Urothelium cell line (cell line): Measurements from ENCODE around the gene CDK16.
A peak's percentile ranks its signal among the peaks of the same experiment; 100 is the strongest.

Experiments used
- DNase-seq: peaks from one replicate; pipeline ENCODE4 v3.0.0; 2011; ENCODE audit warnings: low spot score, mixed read lengths
- FAIRE-seq: peaks from 2 replicates; lab custom pipeline; 2011; peaks lifted over from hg19 to GRCh38; lab: Jason Lieb, UNC

The CDK16 gene

DNA sequence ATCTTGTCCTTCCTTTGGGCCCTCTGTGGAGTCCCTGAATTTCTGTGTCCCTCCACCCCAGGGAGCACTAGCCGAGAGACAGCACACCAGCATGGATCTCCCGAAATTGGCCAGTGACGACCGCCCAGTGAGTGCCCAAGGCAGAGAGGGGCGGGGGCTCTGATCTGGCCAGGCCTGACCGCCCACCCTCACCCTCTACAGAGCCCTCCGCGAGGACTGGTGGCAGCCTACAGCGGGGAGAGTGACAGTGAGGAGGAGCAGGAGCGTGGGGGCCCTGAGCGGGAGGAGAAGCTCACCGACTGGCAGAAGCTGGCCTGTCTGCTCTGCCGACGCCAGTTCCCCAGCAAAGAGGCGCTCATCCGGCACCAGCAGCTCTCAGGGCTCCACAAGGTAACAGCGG, 33.2 kb upstream of the CDK16 start:
- DNase-seq (no peak), FAIRE-seq (no peak)

DNA sequence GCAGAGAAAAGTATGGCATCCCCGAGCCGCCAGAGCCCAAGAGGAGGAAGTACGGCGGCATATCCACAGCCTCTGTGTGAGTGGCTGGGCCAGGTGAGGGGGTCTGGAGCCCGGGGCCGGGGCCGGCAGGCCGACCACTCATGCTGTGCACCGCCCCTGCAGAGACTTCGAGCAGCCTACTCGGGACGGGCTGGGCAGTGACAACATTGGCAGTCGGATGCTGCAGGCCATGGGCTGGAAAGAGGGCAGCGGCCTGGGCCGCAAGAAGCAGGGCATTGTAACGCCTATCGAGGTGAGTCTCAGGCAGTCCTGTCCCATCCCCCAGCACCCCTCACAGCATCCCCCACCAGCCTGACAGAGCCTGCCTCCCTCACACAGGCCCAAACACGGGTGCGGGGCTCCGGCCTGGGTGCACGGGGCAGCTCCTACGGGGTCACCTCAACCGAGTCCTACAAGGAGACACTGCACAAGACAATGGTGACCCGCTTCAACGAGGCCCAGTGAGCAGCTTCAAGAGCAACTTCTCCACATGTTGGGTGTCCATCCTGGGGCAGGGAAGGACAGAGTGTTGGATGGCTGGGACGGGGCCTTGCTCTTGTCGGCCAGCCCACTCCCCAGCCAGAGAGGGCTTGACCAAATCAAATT, 32.3 kb upstream of the CDK16 start:
- FAIRE-seq (no peak), DNase-seq (no peak)

DNA sequence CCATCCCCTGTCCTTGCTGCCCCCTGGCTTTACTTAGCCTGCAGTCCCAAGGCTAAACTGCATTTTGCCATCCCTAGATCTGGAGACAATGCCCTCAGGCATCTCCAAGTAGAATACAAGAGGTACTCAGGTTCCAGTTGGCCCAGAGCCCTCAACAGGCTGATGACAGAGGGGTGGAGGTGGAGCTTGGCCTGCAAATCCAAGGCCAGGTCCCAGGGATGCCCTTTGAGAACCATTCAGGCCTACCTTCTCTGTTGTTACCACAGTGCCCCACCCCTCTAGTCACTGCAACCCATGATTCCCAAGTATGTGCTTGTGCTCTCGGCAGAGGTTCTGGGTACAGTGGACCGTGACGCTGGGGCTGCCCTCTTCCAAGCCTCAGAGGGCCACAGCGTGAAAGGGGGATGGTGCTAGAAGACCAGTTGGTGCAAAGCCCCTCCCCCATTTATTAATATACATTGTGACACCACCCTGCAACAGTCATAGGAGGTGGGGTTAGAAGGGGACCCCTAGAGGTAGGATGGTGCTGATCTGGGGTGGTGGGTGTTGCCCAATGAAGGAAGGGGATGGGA, 31.3 kb upstream of the CDK16 start:
- no peak for DNase-seq
- FAIRE-seq, result no peak

DNA sequence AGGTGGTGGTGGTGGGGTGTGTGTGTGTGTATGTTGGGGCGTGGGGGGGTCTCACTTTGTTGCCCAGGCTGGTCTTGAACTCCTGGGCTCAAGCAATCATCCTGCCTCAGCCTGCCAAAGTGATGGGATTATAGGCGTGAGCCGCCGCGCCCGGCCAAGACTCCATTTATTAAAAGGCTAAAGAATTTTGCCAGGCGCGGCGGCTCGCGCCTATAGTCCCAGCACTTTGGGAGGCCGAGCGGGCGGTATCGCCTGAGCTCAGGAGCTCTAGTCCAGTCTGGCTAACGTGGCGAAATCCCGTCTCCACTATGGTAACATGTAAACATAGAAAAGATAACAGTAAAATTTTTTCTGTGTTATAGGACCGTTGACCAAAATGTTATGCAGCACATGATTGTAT, 28.6 kb upstream of the CDK16 start:
- FAIRE-seq (no peak), DNase-seq (no peak)

DNA sequence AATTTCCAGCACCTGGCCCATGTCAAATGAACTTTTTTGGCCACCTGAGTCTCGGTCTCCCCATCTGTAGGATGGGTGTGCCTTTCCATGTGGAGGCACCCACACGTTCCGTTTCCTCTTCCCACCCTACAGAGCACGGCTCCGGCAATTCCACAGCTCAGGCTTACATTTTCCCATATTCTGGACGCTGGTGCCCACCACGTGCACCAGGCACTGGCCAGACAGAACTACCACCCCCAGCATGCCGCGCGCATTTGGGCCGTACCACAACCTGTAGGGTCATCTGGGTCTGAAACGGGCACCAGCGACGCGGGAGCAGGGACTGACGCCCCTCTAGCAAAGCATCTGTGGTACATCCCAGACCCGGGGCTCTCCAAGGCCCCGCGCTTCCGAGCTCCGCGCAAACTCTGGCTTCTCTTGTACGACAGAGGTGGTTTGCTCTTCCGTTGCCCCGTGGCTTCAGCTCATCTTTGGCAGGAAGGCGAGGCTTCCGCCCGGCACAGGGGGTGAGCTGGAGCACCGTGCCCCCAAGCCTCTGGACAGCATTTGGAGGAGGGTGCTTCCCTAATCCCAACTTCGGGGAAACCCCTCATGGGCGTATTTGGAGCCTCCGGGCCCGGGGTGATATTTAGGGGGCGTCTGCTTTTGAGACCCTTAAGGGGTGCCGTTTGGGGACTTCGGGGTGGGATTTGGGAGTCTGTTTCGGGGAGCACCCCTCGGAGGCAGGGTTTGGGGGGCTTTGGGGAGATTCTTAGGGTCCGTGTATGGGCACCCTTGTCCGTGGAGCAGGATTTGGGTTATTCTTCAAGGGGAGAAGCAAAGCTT, 27.8 kb upstream of the CDK16 start:
- FAIRE-seq, result peak; percentile 46
- peak; percentile 92 for DNase-seq

DNA sequence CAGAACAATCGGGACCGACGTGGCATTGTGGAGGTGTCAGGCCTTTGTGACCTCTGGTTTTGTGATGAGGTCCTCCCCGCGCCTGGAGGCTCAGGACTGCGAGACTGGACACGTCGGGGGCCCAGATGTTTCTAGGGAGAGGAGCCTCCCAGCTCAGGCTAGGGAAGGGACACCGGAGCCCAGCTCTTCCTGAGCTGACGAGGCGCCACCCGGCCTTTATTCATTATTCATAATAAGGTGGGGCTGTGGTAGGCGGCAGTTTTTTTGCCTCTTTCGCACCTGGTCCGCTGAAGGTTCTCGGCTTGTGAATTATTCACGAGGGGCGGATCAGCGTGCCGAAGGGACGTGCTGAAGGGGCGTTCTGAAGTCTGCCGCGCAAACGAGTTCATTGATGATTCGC, 27.1 kb upstream of the CDK16 start:
- DNase-seq, result peak; percentile 19
- no peak for FAIRE-seq

DNA sequence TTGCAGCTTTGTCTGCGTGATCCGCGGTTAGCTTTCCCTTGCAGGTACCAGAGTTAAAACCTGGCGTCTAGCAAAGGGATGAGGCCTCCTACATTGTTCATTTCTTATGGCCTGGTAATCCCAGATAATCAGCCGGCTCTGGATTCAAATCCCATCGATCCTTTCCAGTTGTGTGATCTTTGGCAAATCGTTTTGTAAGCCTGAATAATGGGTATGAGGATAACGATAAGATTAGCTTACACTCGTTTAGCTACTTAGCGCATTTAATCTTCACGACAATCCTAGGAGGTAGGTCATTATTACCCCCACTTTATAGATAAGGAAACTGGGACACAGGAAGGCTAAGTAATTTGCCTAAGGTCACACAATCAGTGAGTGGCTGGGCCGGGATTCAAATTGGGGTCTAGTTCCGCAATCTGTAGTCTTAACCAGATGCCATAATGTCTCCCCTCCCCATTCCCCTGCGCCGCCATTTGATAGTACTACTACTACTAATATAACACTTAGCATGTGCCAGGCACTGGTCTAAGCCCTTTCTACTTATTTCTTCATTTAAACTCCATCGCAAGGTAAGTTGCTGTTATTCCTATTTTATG, 26.6 kb upstream of the CDK16 start:
- FAIRE-seq (no peak), DNase-seq (no peak)

DNA sequence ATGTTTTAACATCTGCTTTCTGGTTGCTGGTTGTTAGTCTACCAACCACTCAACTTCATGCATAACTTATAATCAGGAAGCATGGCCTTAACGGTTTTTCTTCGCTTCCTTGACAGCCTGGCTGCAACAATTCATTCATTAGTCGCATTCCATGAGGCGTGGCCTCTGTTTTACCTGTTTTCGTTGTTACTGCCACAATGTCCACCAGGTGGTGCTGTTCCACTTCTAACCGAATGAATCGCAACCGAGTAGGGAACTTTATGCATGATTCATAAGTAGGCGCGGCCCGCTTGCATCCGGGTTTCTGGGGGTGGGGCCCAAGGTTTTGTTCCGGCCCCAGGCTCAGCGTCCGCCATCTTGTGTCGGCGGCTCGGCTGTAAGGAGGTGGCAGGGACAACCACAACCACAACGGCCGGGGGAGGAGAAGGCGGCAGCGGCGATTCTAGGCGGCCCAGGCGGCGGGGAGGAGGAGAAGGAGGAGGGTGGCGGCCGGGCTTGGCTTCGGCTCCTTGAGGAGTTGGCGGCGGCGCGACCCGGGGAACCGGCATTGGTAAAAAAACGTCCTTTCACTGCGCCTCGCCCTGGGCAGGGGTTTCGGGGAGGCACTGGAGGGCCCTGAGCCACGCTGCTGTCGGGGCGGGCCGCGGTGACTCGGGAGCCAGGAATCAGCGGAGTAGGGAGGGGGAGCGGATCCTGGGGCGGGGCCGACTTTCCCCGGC, 24.8 kb upstream of the CDK16 start, which contains the start of gene UBA1:
TSS of gene UBA1 (plus strand) at position 355 of the 719 bp plus-strand sequence. CDS start 4,974 bp downstream, outside the sequence.
- peak; percentile 88 for DNase-seq
- no peak for FAIRE-seq

DNA sequence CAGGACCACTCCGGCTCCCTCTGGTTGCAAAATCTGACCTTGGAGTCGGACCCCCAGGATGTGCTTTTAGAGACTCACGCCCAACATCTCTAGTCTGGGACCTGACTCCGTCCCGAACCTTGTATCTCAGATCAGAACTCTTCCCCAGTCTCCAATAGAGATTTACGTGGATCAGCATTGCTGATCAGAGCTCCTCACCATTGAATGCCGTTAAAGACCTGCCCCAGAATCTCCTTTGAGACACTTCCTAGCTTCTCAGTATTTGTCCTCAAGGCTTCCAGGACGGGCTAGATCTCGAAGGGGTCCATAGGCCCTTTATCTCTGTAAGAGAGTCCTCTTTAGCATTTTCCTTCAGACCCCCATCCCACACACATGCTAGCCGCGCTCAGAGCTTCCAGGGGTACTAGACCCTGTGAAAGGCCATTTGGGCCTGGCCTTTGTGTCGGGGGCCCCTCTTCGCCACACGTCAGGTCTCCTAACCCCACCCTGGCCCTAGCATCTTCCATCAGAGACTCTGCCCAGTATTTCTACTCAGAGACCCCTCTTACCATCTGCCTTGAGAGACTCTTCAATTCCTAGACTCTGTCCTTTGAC, 24.2 kb upstream of the CDK16 start:
- DNase-seq (no peak), FAIRE-seq (no peak)

DNA sequence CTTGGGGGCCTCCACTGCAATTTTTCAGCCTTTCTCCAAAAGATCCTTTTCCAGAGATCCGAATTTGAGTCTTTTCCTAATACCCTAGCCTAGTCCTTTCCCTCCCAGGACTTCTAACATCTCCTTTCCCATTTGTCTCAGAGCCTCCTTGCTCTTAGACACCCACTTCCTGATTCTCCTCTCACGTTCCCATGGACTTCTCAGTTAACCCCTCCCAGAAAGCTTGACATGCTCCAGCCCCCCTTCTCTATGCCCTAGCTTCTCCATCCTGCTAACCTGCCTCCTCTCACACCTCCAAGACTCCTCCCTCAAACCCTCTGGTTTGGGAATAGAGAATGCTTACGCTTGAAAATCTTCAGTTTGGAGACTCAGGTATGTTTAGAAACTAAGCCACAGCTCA, 22.4 kb upstream of the CDK16 start:
- no peak for FAIRE-seq
- DNase-seq, result no peak

DNA sequence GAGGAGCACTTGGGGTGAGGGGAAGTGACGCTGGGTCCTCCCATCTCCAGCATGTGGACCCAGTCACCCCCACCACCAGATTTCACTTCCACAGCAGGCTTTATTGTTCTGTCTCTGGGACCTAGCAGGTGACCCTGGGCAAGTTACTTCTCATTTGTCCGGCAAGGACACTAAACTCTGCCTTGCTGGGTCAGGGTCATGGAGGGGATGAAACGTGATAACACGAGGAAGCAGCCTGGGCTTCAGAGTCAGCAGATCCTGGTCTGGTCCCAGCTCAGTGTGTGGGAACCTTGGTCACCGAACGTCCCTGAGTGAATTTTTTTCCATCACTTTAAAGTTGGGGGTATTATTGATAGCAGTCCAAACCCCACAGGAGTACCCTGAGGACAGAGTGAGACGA, 21.0 kb upstream of the CDK16 start:
- FAIRE-seq, result no peak
- DNase-seq, result no peak

DNA sequence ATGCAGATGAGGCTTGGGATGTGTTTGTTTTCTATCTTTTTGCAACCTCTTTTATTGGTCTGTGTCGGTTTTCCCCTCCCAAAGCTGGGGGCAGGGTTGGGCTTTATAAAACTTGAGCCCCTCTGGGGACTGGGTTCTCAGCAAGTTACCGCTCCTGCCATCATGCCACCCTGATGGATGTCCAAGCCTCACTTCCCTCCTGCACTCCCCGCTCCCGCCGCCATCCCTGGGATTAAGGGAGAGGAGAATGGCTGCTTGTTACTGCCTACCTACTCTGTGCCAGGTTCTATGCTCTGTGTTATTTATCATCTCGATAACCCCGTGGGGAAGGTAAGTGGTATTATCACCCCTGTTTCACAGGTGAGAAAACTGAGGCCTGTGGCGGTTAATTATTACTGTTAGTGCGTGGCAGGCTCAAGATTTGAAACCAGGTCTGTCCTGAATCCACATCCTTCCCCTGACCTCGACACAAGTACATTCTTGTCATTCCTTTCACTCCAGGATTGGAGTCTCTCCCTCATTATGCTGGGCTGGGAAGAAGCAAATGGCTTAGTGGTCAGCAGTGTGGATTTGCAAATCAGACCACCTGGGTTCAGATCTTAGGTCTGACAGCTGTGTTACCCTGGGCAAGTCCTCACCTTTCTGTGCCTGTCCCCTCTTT, 20.3 kb upstream of the CDK16 start:
- no peak for FAIRE-seq
- no peak for DNase-seq

DNA sequence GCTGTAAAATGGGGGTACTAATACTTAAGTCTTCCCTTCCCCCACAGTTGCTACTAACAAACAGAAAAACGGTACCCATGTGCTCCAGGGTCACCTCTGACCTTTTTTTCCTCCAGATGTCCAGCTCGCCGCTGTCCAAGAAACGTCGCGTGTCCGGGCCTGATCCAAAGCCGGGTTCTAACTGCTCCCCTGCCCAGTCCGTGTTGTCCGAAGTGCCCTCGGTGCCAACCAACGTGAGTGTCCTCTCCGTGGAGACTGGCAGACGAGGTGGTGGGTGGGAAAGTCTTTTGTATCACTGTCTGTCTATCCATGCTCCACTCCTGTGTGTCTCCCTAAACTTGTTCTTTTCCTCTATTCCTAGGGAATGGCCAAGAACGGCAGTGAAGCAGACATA, 19.8 kb upstream of the CDK16 start:
- DNase-seq, result no peak
- FAIRE-seq, result no peak

DNA sequence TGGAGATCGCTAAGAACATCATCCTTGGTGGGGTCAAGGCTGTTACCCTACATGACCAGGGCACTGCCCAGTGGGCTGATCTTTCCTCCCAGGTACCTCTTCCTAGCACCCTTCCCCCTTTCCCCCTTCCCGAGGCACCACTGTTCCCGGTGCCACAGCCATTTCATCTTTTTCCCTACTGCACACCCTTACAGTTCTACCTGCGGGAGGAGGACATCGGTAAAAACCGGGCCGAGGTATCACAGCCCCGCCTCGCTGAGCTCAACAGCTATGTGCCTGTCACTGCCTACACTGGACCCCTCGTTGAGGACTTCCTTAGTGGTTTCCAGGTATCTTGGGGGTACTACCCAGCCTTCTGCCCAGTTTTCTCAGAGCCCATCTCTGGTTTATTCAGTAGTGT, 19.2 kb upstream of the CDK16 start:
- FAIRE-seq, result no peak
- no peak for DNase-seq

DNA sequence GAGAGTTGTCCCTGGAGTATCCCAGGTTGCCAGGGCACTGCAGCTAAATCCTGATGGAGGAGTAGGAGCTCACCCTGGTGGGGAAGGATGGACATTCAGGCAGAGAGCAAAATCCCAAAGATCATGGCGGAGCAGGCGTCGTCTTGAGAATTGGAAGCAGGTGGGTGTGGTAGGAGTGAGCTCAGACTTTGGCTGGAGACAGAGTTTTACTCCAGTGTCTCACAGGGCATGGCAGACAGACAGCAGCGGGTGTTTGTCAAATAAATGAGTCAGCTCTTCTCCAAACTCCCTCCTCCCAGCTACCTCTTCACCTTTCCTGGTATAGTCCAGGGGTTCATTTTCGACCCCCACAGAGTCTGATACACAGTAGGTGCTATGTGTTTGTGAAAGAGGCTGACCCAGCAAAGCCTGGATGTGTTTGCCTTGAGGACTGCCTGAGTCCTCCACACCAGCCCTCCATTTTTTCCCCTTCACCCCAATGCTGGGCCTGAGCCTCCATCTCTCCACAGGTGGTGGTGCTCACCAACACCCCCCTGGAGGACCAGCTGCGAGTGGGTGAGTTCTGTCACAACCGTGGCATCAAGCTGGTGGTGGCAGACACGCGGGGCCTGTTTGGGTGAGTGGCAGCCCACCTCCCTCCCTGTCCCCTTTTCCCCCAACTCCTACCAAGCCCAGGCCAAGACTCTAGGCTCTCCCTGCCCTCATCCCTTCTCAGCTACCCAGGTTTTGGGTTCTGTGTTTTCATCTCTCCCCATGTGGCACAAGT, 17.9 kb upstream of the CDK16 start:
- no peak for DNase-seq
- no peak for FAIRE-seq

DNA sequence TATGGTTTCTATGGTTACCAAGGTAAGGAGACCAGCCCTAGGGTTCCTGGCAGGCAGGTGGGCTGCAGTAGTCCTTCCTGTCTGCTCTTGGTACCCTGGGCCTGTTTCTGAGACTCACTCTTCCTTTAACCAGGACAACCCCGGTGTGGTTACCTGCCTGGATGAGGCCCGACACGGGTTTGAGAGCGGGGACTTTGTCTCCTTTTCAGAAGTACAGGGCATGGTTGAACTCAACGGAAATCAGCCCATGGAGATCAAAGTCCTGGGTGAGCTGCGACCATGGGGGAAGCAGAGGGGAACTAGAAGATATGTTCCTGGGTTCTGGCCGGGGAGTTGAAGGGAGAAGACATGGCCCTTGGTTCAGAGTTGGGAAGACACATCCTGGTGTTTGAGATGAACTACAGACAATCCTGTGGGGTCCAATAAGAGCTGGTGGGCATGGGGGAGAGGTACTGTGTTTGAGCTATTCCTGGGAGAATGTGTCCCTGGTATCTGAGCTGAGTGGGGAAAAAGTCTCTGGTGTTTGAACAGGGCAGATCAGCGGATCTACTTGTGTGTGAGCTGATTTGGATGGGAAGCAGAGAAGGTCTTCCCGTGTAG, 17.0 kb upstream of the CDK16 start:
- FAIRE-seq, result no peak

DNA sequence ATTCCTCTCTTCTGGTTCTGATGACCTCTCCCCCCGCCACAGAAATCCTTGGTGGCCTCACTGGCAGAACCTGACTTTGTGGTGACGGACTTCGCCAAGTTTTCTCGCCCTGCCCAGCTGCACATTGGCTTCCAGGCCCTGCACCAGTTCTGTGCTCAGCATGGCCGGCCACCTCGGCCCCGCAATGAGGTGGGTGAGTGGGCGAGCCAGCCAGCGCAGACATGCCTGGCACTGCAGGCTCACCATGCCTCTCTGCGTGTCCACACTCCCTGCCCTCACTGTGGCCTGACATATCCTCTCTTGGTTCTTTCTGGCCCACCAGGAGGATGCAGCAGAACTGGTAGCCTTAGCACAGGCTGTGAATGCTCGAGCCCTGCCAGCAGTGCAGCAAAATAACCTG, 16.2 kb upstream of the CDK16 start:
- no peak for FAIRE-seq
- DNase-seq, result no peak

More for the DNA sequence above, 17.0 kb upstream of the CDK16 start:
- no peak for DNase-seq

DNA sequence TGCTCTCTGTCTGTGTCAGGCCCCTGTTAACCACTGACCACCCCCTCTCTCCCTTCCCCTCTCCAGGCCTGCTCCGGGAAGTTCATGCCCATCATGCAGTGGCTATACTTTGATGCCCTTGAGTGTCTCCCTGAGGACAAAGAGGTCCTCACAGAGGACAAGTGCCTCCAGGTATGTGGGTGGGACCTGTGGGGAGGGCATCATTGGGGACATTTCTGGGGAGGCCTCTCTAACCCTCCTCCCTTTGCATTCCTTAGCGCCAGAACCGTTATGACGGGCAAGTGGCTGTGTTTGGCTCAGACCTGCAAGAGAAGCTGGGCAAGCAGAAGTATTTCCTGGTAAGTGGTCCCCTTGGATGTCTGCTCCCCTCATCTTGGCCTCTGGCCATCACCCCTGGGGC, 15.6 kb upstream of the CDK16 start:
- no peak for DNase-seq
- no peak for FAIRE-seq

DNA sequence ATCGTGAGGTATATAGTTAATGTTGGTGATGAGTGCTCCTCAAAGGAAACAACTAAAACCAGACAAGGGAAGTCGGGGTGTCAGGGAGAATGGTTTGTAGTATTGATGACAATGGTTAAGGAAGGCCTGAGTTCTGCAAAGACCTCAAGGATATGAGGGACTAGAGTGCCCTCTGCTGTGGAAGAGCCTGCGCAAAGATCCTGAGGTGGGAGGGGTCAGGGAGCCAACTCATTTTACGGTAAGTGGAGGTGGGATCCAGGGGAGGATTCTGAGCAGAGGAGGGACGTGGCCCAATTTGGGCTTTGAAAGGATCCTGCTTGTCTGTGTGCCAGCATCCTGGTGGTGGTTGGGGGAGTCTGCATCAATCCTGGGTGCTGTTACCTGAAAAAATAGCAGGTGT, 13.5 kb upstream of the CDK16 start:
- DNase-seq, result no peak
- FAIRE-seq, result no peak
